A549 (cell line): ENCODE results near the gene MS4A4E.

ENCODE experiments used
- CTCF ChIP-seq: fragments of >200 bp; sonication (Bioruptor Twin); formaldehyde crosslinking; IDR thresholded peaks from 3 replicates; pipeline ENCODE4 v1.5.1; 2016
- SMC3 ChIP-seq: fragments of >200 bp; sonication (Bioruptor Twin); formaldehyde crosslinking; IDR thresholded peaks from 3 replicates; pipeline ENCODE4 v1.6.1; 2018; ENCODE audit warnings: inconsistent platforms
- USF2 ChIP-seq: fragments of 450-650 bp; IDR thresholded peaks from 2 replicates; pipeline ENCODE4 v1.6.1; 2014; ENCODE audit warnings: antibody characterized with exemption
- TF ChIP-seq, protein P1 (sequence below): IDR thresholded peaks from 2 replicates; pipeline ENCODE4 v1.6.1; 2012

- TF ChIP-seq USF2 = no peak
- TF ChIP-seq SMC3 = no peak
- no peak for TF ChIP-seq CTCF
- TF ChIP-seq, protein P1, sequence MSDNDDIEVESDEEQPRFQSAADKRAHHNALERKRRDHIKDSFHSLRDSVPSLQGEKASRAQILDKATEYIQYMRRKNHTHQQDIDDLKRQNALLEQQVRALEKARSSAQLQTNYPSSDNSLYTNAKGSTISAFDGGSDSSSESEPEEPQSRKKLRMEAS = no peak
Measured at GRCh38 chr11:60170566-60170965, 72.4 kb downstream of the MS4A4E start.
